ENCODE data around the gene LRRC61. TPM values are rescaled to one million over a fixed set of nuclear protein-coding genes. Genes with fewer than 3 reads are reported as not detected.

The LRRC61 gene
- polyA plus RNA-seq, 1 donor (not counting 4 experiments of a cell fraction or from before 2014, with no cell fraction given), result 1.0 TPM

GRCh38 chr7:150370612-150371071 lies 47.5 kb downstream of the LRRC61 start:
- TF ChIP-seq, protein P1, sequence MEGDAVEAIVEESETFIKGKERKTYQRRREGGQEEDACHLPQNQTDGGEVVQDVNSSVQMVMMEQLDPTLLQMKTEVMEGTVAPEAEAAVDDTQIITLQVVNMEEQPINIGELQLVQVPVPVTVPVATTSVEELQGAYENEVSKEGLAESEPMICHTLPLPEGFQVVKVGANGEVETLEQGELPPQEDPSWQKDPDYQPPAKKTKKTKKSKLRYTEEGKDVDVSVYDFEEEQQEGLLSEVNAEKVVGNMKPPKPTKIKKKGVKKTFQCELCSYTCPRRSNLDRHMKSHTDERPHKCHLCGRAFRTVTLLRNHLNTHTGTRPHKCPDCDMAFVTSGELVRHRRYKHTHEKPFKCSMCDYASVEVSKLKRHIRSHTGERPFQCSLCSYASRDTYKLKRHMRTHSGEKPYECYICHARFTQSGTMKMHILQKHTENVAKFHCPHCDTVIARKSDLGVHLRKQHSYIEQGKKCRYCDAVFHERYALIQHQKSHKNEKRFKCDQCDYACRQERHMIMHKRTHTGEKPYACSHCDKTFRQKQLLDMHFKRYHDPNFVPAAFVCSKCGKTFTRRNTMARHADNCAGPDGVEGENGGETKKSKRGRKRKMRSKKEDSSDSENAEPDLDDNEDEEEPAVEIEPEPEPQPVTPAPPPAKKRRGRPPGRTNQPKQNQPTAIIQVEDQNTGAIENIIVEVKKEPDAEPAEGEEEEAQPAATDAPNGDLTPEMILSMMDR (optimal IDR thresholded peaks at IDR 0.05 in 1 of 3, IDR thresholded peaks at IDR 0.05 in 1 of 3, conservative IDR thresholded peaks at IDR 0.05 in 1 of 3; ENCODE audit: extremely low read depth in 1 of 3, insufficient read depth in 2 of 3, low read length in 3 of 3), result no peak
- TF ChIP-seq EZH2 (IDR thresholded peaks at IDR 0.05; ENCODE audit: low read length), result no peak
- Histone ChIP-seq H4K20me1 (ENCODE audit: control insufficient read depth, extremely low read depth, insufficient read depth, low read length) (peaks cover 3% of the 10 kb centered on the region), H3K79me2 (ENCODE audit: control insufficient read depth, insufficient read depth, low read length) (no peaks in the 10 kb centered on the region), H3K36me3 (ENCODE audit: control insufficient read depth in 2 of 2, extremely low read depth in 1 of 2, insufficient read depth in 2 of 2, low read length in 2 of 2) (peaks cover 1 to 5% of the 10 kb centered on the region in 2 experiments), H3K4me1 (ENCODE audit: control insufficient read depth, extremely low read depth, insufficient read depth, low read length) (peaks cover 28% of the 10 kb centered on the region), H3K4me2 (ENCODE audit: control insufficient read depth, extremely low read depth, insufficient read depth, low read depth, low read length) (no peak overlapping the region), H3K9me1 (ENCODE audit: control insufficient read depth, extremely low read depth, insufficient read depth, low read length) (no peaks in the 10 kb centered on the region), H3K9ac (ENCODE audit: control insufficient read depth, extremely low read depth, insufficient read depth, low read length) (no peak overlapping the region), H3K9me3 (ENCODE audit: control insufficient read depth, low read depth, low read length) (no peaks in the 10 kb centered on the region), H3K27me3 (ENCODE audit: control insufficient read depth, extremely low read depth, insufficient read depth, low read length) (no peaks in the 10 kb centered on the region), H3K4me3 (ENCODE audit: control insufficient read depth in 2 of 3, extremely low read depth in 1 of 3, insufficient read depth in 2 of 3, low read depth in 1 of 3, low read length in 3 of 3) (no peak overlapping the region), H3K27ac (ENCODE audit: control insufficient read depth, insufficient read depth, low read length) (no peak overlapping the region), H2AFZ (ENCODE audit: control insufficient read depth, low read length) (no peak overlapping the region)
- DNase-seq (ENCODE audit: low read depth, low spot score) (no peak), FAIRE-seq (no peak)
- dilution Hi-C loops (cut with MboI; ENCODE audit: extremely low pct_ligation_motif_present, low sequenced_read_pairs), result no loop called here

- Histone ChIP-seq H3K79me2 (ENCODE audit: control insufficient read depth, insufficient read depth, low read length) (no peaks in the 10 kb centered on the region), H3K4me2 (ENCODE audit: control insufficient read depth, extremely low read depth, insufficient read depth, low read depth, low read length) (no peak overlapping the region), H3K36me3 (ENCODE audit: control insufficient read depth in 2 of 2, extremely low read depth in 1 of 2, insufficient read depth in 2 of 2, low read length in 2 of 2) (peaks cover 1 to 5% of the 10 kb centered on the region in 2 experiments), H3K9me3 (ENCODE audit: control insufficient read depth, low read depth, low read length) (no peaks in the 10 kb centered on the region), H4K20me1 (ENCODE audit: control insufficient read depth, extremely low read depth, insufficient read depth, low read length) (peaks cover 3% of the 10 kb centered on the region), H3K9ac (ENCODE audit: control insufficient read depth, extremely low read depth, insufficient read depth, low read length) (no peak overlapping the region), H3K27ac (ENCODE audit: control insufficient read depth, insufficient read depth, low read length) (no peak overlapping the region), H3K27me3 (ENCODE audit: control insufficient read depth, extremely low read depth, insufficient read depth, low read length) (no peaks in the 10 kb centered on the region), H2AFZ (ENCODE audit: control insufficient read depth, low read length) (no peak overlapping the region), H3K4me3 (ENCODE audit: control insufficient read depth in 2 of 3, extremely low read depth in 1 of 3, insufficient read depth in 2 of 3, low read depth in 1 of 3, low read length in 3 of 3) (no peak overlapping the region), H3K9me1 (ENCODE audit: control insufficient read depth, extremely low read depth, insufficient read depth, low read length) (no peaks in the 10 kb centered on the region), H3K4me1 (ENCODE audit: control insufficient read depth, extremely low read depth, insufficient read depth, low read length) (peaks cover 28% of the 10 kb centered on the region)
- no peak for FAIRE-seq
- TF ChIP-seq, protein P1 (optimal IDR thresholded peaks at IDR 0.05 in 1 of 3, IDR thresholded peaks at IDR 0.05 in 1 of 3, conservative IDR thresholded peaks at IDR 0.05 in 1 of 3; ENCODE audit: extremely low read depth in 1 of 3, insufficient read depth in 2 of 3, low read length in 3 of 3), result no peak
- TF ChIP-seq EZH2 (IDR thresholded peaks at IDR 0.05; ENCODE audit: low read length), result no peak
- dilution Hi-C loops (cut with MboI; ENCODE audit: extremely low pct_ligation_motif_present, low sequenced_read_pairs), result no loop called here
- no peak for DNase-seq (ENCODE audit: low read depth, low spot score)
Measured at GRCh38 chr7:150371131-150371995, 48.2 kb downstream of the LRRC61 start.
